Brain microvascular endothelial cell (primary cell): Measurements from ENCODE around the gene ZNF628.

Experiments used
- DNase-seq: peaks from one replicate; pipeline ENCODE4 v3.0.0-alpha.2; 2020
- H3K27ac ChIP-seq: fragments of 250-450 bp; sonication (Bioruptor Pico); 2 replicates; pipeline ENCODE4 v1.5.1; 2020; ENCODE audit warnings: mild to moderate bottlenecking, moderate library complexity
- H3K27me3 ChIP-seq: fragments of 250-450 bp; sonication (Bioruptor Pico); replicated peaks from 2 replicates; pipeline ENCODE4 v1.5.1; 2020; ENCODE audit warnings: mild to moderate bottlenecking
- H3K36me3 ChIP-seq: fragments of 250-450 bp; sonication (Bioruptor Pico); replicated peaks from 2 replicates; pipeline ENCODE4 v1.5.1; 2020; ENCODE audit warnings: mild to moderate bottlenecking
- H3K4me3 ChIP-seq: 2 replicates; pipeline ENCODE4 v1.5.1; 2011; ENCODE audit warnings: low read depth, mild to moderate bottlenecking, control low read depth, low read length, moderate library complexity
- CTCF ChIP-seq: IDR thresholded peaks from 2 replicates; pipeline ENCODE4 v1.5.1; 2011; ENCODE audit warnings: low read depth, mild to moderate bottlenecking, moderate library complexity, low read length, control low read depth, inconsistent platforms; ENCODE audit errors: missing control alignments
- in situ Hi-C: cut with HindIII; loops from 2 replicates; pipeline ENCODE4 v1.10.0; 2017; ENCODE audit warnings: low sequenced_read_pairs, low pct_ligation_motif_present

The ZNF628 gene

GRCh38 chr19:55526216-55527196 lies 50.1 kb downstream of the ZNF628 start:
- Histone ChIP-seq H3K4me3 (no peak overlapping the region), H3K27me3 (no peaks in the 10 kb centered on the region), H3K27ac (no peak overlapping the region), H3K36me3 (no peaks in the 10 kb centered on the region)
- DNase-seq: peak; percentile 62
- in situ Hi-C loops: no loop called here
- TF ChIP-seq CTCF: no peak

GRCh38 chr19:55527197-55528029 lies 51.0 kb downstream of the ZNF628 start:
- TF ChIP-seq CTCF: no peak
- no peak for DNase-seq
- in situ Hi-C loops: no loop called here

GRCh38 chr19:55528030-55528803 lies 51.8 kb downstream of the ZNF628 start:
- H3K4me3 ChIP-seq: no peak overlapping the region
- in situ Hi-C loops: no loop called here
- no peak overlapping the region for H3K27ac ChIP-seq
- H3K27me3 ChIP-seq: no peaks in the 10 kb centered on the region
- TF ChIP-seq CTCF: peak; percentile 33
- DNase-seq: no peak
- H3K36me3 ChIP-seq: no peaks in the 10 kb centered on the region

More at GRCh38 chr19:55527197-55528029, 51.0 kb downstream of the ZNF628 start:
- Histone ChIP-seq H3K27ac (no peak overlapping the region), H3K27me3 (no peaks in the 10 kb centered on the region), H3K4me3 (no peak overlapping the region), H3K36me3 (no peaks in the 10 kb centered on the region)

GRCh38 chr19:55529636-55530234 lies 53.3 kb downstream of the ZNF628 start:
- Histone ChIP-seq H3K27ac (no peak overlapping the region), H3K4me3 (no peak overlapping the region), H3K27me3 (no peaks in the 10 kb centered on the region), H3K36me3 (no peaks in the 10 kb centered on the region)
- in situ Hi-C loops: no loop called here
- no peak for DNase-seq
- no peak for TF ChIP-seq CTCF

- in situ Hi-C loops: no loop called here
- H3K4me3 ChIP-seq: no peak overlapping the region
- no peak for DNase-seq
- no peak for TF ChIP-seq CTCF
- no peak overlapping the region for H3K27ac ChIP-seq
- no peaks in the 10 kb centered on the region for H3K27me3 ChIP-seq
- no peaks in the 10 kb centered on the region for H3K36me3 ChIP-seq
Measured at GRCh38 chr19:55530996-55531395, 54.6 kb downstream of the ZNF628 start.
